Stomach (tissue), 4 donors: ENCODE data around the gene SYT5.

Experiments used
- EP300 ChIP-seq: sonication (generic); formaldehyde crosslinking; IDR thresholded peaks from one replicate; pipeline ENCODE4 v1.6.1; 2017; ENCODE audit warnings: antibody characterized with exemption
- POLR2AphosphoS5 ChIP-seq, 3 donors: sonication (generic); formaldehyde crosslinking; IDR thresholded peaks; one replicate each; pipeline ENCODE4 v1.6.1; 2016; ENCODE audit warnings: antibody characterized with exemption in 3 of 3
- TF ChIP-seq, protein P1 (sequence below), 7 experiments: fragments of 450-650 bp in 4 of 7; fragments of 200-600 bp in 3 of 7; sonication (generic) in 3 of 7; IDR thresholded peaks; one replicate each; pipeline ENCODE4 v1.5.1; 2016 to 2019; ENCODE audit warnings: antibody characterized with exemption in 7 of 7, control low read depth in 2 of 7, mild to moderate bottlenecking in 1 of 7

DNA sequence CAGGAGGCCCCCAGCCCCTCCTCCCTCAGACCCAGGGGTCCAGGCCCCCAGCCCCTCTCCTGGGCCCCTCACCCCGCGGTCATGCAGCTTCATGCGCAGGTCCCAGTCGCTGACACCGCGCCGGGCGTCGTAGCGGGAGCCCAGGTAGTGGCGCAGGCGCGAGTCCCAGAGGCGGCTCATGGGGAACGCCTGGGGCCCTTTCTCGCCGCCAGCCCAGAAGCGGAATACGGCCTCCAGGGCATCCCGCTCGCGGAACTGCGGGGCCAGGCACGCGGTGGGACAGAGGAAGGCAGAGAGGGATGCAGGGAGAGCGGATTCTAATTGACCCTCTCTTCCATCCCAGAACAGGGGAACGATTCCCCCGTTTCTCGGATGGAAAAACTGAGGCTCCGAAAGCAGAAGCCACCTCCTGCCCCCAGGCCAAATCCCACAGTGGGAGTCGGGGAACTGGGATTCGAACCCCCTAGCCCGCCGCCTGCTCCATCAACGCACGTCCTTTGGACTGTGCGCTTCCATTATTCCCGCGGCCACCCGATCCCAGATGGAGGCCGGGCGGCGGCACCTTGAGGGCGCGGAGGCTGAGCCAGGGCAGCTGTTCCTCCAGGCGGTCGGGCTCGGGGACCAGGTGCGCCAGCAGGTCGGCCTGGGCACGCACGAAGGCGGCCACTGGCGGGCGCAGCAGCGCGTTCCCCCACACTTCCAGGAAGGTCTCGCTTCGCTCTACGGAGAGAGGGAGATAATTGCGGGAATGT, 18.3 kb downstream of the SYT5 start:
- TF ChIP-seq, protein P1, sequence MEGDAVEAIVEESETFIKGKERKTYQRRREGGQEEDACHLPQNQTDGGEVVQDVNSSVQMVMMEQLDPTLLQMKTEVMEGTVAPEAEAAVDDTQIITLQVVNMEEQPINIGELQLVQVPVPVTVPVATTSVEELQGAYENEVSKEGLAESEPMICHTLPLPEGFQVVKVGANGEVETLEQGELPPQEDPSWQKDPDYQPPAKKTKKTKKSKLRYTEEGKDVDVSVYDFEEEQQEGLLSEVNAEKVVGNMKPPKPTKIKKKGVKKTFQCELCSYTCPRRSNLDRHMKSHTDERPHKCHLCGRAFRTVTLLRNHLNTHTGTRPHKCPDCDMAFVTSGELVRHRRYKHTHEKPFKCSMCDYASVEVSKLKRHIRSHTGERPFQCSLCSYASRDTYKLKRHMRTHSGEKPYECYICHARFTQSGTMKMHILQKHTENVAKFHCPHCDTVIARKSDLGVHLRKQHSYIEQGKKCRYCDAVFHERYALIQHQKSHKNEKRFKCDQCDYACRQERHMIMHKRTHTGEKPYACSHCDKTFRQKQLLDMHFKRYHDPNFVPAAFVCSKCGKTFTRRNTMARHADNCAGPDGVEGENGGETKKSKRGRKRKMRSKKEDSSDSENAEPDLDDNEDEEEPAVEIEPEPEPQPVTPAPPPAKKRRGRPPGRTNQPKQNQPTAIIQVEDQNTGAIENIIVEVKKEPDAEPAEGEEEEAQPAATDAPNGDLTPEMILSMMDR (IDR thresholded peaks at IDR 0.05) = no peak
- no peak for TF ChIP-seq POLR2AphosphoS5 (IDR thresholded peaks at IDR 0.05)
- no peak for TF ChIP-seq EP300
